COR-L47 (cell line): ENCODE data around the gene DRICH1.
"Not testable (repeated sequence)": the region's sequence is repeated elsewhere in the genome, so short reads cannot be mapped to it uniquely, and the experiment has no call there.

Source experiments
- DNase-seq: peaks from one replicate; lab custom pipeline; 2025; lab: John Stamatoyannopoulos, UW

Gene DRICH1

GRCh38 chr22:23649071-23649501 lies 17.0 kb upstream of the DRICH1 start:
- no peak for DNase-seq

- not testable (repeated sequence) for DNase-seq
These were observed 14.4 kb upstream of the DRICH1 start for GRCh38 chr22:23646526-23646925.

- not testable (repeated sequence) for DNase-seq
These were observed 8.1 kb upstream of the DRICH1 start for GRCh38 chr22:23640206-23640605.

GRCh38 chr22:23639661-23640060 lies 7.5 kb upstream of the DRICH1 start:
- DNase-seq: no peak

- no peak for DNase-seq
These were observed 6.5 kb upstream of the DRICH1 start for GRCh38 chr22:23638611-23639010.

- DNase-seq: not testable (repeated sequence)
These were observed 3.2 kb upstream of the DRICH1 start for GRCh38 chr22:23635291-23635690.

- not testable (repeated sequence) for DNase-seq
These were observed 3.9 kb downstream of the DRICH1 start for GRCh38 chr22:23628056-23628743.

GRCh38 chr22:23627401-23628055 lies 4.6 kb downstream of the DRICH1 start:
- DNase-seq: not testable (repeated sequence)

GRCh38 chr22:23626286-23626975 lies 5.7 kb downstream of the DRICH1 start:
- DNase-seq: no peak

GRCh38 chr22:23622634-23623033 lies 9.5 kb downstream of the DRICH1 start:
- no peak for DNase-seq

GRCh38 chr22:23621916-23622315 lies 10.2 kb downstream of the DRICH1 start:
- not testable (repeated sequence) for DNase-seq

GRCh38 chr22:23621082-23621780 lies 10.9 kb downstream of the DRICH1 start:
- no peak for DNase-seq

GRCh38 chr22:23613193-23613972 lies 18.7 kb downstream of the DRICH1 start:
- DNase-seq: no peak

GRCh38 chr22:23609983-23610781 lies 21.9 kb downstream of the DRICH1 start:
- DNase-seq: no peak

GRCh38 chr22:23608583-23608982 lies 23.5 kb downstream of the DRICH1 start:
- no peak for DNase-seq

GRCh38 chr22:23606204-23607131 lies 25.7 kb downstream of the DRICH1 start:
- no peak for DNase-seq

GRCh38 chr22:23604939-23605712 lies 27.0 kb downstream of the DRICH1 start:
- no peak for DNase-seq

- no peak for DNase-seq
These were observed 28.9 kb downstream of the DRICH1 start for GRCh38 chr22:23603266-23603665.
